ENCODE measurements around the gene AMBRA1.

The AMBRA1 gene

DNA sequence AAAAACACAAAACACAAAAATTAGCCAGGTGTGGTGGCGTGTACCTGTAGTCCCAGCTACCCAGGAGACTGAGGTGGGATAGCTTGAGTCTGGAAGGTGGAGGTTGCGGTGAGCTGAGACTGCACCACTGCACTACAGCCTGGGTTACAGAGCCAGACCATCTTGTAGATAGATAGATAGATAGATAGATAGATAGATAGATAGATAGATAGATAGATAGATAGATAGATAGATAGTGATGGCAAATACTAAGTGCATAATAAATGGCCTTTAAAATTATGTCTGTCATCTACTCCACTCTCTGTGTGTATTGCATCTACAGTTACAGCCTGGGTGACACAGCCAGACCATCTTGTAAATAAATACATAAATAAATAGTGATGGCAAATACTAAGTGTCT, 146.3 kb downstream of the AMBRA1 start:
- TF ChIP-seq, protein P1, sequence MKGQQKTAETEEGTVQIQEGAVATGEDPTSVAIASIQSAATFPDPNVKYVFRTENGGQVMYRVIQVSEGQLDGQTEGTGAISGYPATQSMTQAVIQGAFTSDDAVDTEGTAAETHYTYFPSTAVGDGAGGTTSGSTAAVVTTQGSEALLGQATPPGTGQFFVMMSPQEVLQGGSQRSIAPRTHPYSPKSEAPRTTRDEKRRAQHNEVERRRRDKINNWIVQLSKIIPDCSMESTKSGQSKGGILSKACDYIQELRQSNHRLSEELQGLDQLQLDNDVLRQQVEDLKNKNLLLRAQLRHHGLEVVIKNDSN (IDR thresholded peaks at IDR 0.05): no peak
- TF ChIP-seq EP300 (IDR thresholded peaks at IDR 0.05; ENCODE audit: borderline replicate concordance): no peak

DNA sequence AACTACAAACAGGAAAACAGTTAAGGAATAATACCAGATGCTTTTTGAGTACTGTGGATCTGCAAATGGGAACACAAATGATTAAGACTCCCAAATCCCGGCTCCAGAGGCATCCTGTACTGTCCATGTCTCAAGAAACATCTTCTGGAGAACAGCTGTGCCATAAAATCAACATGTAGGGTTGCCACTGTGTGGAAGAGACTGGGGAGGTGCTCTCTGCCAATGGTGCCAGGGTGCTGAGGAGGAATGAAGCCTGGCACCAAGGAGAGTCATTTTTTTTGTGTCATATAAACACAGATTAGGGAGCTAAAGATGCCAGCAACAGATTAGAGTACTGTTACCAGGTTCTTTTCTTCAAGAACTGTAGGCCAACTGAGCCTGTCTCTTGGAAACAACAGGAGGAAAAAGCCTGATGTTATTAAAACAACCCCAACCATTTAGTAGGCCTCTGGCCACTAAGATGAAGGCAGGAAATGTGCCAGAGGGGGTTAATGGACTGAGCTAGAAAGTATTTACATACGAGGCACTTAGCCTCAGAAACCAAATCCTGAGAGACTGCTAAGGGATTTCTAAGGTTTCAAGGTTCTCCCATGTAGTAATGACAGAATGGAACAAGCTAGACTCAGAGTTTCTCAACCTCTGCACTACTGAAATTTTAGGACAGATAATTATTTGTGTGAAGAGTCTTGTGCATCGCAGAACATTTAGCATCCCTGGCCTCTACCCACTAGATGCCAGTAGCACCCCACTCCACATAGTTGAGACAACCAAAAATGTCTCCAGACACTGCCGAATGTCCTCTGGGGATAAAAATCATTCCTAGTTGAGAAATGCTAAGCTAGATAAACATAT, 147.7 kb downstream of the AMBRA1 start:
- TF ChIP-seq CREB1 (IDR thresholded peaks at IDR 0.05; ENCODE audit: low read depth) (no peak), TEAD4 (IDR thresholded peaks at IDR 0.05) (no peak), NFIC (IDR thresholded peaks at IDR 0.05) (no peak), TAF1 (IDR thresholded peaks at IDR 0.05; ENCODE audit: low read depth) (no peak), FOXM1 (IDR thresholded peaks at IDR 0.05; ENCODE audit: borderline replicate concordance, low read depth) (no peak), TCF12 (IDR thresholded peaks at IDR 0.05; ENCODE audit: low read depth) (no peak), CEBPB (IDR thresholded peaks at IDR 0.05) (no peak), RAD21 (IDR thresholded peaks at IDR 0.05; ENCODE audit: low read depth) (no peak), YY1 (IDR thresholded peaks at IDR 0.05; ENCODE audit: low read depth) (no peak), EP300 (IDR thresholded peaks at IDR 0.05; ENCODE audit: borderline replicate concordance) (no peak), ZBTB7A (IDR thresholded peaks at IDR 0.05; ENCODE audit: low read depth) (no peak), EGR1 (IDR thresholded peaks at IDR 0.05) (no peak)
- TF ChIP-seq, protein P2, sequence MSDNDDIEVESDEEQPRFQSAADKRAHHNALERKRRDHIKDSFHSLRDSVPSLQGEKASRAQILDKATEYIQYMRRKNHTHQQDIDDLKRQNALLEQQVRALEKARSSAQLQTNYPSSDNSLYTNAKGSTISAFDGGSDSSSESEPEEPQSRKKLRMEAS (IDR thresholded peaks at IDR 0.05): no peak
- TF ChIP-seq, protein P3, sequence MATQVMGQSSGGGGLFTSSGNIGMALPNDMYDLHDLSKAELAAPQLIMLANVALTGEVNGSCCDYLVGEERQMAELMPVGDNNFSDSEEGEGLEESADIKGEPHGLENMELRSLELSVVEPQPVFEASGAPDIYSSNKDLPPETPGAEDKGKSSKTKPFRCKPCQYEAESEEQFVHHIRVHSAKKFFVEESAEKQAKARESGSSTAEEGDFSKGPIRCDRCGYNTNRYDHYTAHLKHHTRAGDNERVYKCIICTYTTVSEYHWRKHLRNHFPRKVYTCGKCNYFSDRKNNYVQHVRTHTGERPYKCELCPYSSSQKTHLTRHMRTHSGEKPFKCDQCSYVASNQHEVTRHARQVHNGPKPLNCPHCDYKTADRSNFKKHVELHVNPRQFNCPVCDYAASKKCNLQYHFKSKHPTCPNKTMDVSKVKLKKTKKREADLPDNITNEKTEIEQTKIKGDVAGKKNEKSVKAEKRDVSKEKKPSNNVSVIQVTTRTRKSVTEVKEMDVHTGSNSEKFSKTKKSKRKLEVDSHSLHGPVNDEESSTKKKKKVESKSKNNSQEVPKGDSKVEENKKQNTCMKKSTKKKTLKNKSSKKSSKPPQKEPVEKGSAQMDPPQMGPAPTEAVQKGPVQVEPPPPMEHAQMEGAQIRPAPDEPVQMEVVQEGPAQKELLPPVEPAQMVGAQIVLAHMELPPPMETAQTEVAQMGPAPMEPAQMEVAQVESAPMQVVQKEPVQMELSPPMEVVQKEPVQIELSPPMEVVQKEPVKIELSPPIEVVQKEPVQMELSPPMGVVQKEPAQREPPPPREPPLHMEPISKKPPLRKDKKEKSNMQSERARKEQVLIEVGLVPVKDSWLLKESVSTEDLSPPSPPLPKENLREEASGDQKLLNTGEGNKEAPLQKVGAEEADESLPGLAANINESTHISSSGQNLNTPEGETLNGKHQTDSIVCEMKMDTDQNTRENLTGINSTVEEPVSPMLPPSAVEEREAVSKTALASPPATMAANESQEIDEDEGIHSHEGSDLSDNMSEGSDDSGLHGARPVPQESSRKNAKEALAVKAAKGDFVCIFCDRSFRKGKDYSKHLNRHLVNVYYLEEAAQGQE (IDR thresholded peaks at IDR 0.05; ENCODE audit: low read depth): no peak
- TF ChIP-seq, protein P1 (IDR thresholded peaks at IDR 0.05): no peak

DNA sequence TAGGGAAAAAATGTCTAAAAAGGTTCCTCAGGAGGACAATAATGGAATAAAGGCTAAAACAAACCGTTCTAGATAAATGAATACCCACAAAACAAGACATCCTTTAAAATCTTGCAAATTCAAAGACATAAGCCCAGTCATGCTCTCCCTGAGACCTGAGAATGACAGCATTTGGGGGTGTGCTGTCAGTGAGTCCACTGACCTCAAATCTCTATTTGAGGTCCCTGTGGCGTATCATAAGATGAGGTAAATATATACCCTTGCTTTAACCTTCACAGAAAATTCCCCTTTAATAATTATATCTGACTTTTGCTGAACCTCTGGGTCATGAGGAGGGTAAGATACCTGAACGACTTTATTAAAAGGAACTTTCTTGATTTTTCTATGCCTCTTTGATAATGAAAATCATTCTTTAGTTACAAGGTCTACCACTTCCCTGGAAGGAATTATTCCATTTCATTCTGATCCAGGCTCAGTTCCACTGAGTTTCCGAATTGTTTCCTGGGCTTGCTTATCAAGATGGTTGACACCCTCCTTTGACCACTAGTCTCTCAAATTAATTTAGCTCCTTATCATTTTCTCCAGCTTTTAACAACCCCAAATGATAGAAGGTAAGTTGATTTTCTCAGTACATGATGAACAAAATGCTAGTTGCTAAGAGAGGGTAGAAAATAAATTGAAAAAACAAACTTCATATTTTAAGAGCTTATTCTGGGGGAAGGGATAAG, 148.5 kb downstream of the AMBRA1 start:
- TF ChIP-seq TCF12 (IDR thresholded peaks at IDR 0.05; ENCODE audit: low read depth): no peak
- TF ChIP-seq FOXM1 (IDR thresholded peaks at IDR 0.05; ENCODE audit: borderline replicate concordance, low read depth): no peak
- TF ChIP-seq, protein P1 (IDR thresholded peaks at IDR 0.05): no peak
- TF ChIP-seq, protein P2 (IDR thresholded peaks at IDR 0.05): no peak
- TF ChIP-seq EGR1 (IDR thresholded peaks at IDR 0.05): no peak
- no peak for TF ChIP-seq ZBTB7A (IDR thresholded peaks at IDR 0.05; ENCODE audit: low read depth)
- TF ChIP-seq EP300 (IDR thresholded peaks at IDR 0.05; ENCODE audit: borderline replicate concordance): no peak
- no peak for TF ChIP-seq RAD21 (IDR thresholded peaks at IDR 0.05; ENCODE audit: low read depth)
- no peak for TF ChIP-seq YY1 (IDR thresholded peaks at IDR 0.05; ENCODE audit: low read depth)
- no peak for TF ChIP-seq TEAD4 (IDR thresholded peaks at IDR 0.05)

DNA sequence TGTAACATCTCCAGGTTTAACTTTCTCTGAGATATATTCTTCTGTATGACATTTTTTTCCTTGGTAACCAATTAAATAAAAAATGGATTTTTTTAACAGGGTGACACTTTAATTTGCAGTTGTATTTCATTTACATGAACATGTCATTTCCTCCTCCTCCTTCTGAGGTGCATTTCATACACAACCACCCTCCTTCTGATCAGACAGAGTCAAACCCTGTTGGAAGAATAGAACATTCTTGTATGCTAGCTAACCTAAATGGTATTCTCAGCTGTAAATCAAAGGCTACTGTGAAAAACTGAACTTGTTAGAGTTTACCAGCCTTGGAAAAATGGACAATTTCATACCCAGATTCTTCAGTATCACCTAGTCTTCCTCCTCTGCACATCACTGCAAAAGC, 149.5 kb downstream of the AMBRA1 start:
- no peak for TF ChIP-seq TCF12 (IDR thresholded peaks at IDR 0.05; ENCODE audit: low read depth)
- TF ChIP-seq, protein P2 (IDR thresholded peaks at IDR 0.05): no peak
- no peak for TF ChIP-seq TEAD4 (IDR thresholded peaks at IDR 0.05)
- TF ChIP-seq EGR1 (IDR thresholded peaks at IDR 0.05): no peak
- TF ChIP-seq, protein P1 (IDR thresholded peaks at IDR 0.05): no peak
- no peak for TF ChIP-seq ZBTB7A (IDR thresholded peaks at IDR 0.05; ENCODE audit: low read depth)

DNA sequence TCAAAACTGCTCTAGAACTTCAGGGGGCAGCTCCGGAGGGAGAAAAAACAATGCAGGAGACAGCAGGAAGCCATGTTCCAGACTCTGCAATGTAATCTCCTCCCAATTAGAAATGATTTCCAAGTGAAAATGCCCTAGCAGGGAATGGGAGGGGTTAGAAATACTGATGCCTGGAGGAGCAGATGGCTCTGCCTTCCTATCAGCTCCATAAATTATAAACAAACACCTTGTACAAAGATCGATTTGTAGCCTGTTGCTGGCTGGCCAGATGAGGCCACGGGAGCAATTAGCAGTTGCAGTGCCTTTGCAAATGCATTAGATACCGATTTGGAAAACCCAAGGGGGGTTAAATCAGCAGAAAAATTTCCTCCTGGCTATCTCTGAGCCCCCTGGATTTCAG, 155.6 kb downstream of the AMBRA1 start:
- TF ChIP-seq, protein P1 (IDR thresholded peaks at IDR 0.05): no peak
- TF ChIP-seq EP300 (IDR thresholded peaks at IDR 0.05; ENCODE audit: borderline replicate concordance): no peak
- TF ChIP-seq, protein P3 (IDR thresholded peaks at IDR 0.05; ENCODE audit: low read depth): no peak
- TF ChIP-seq EGR1 (IDR thresholded peaks at IDR 0.05): no peak
- no peak for TF ChIP-seq ZBTB7A (IDR thresholded peaks at IDR 0.05; ENCODE audit: low read depth)
- TF ChIP-seq NFIC (IDR thresholded peaks at IDR 0.05): no peak

Data from Ishikawa (cell line).